HEK293 (cell line): ENCODE measurements around the gene SOX9.

ENCODE experiments used
- CTCF ChIA-PET: fragments of 350-600 bp; formaldehyde crosslinking; extraction: SDS; loops from one replicate; lab custom pipeline; 2021; ENCODE audit warnings: antibody characterized with exemption; lab: Yijun Ruan, JAX
- POLR2A ChIA-PET: fragments of 300-600 bp; formaldehyde crosslinking; extraction: SDS; loops from one replicate; lab custom pipeline; 2020; ENCODE audit warnings: antibody characterized with exemption, inconsistent platforms; lab: Yijun Ruan, JAX
- H3K27ac ChIP-seq: fragments of 200-500 bp; sonication (Bioruptor generic); 2 replicates; pipeline ENCODE4 v1.5.1; 2014; ENCODE audit warnings: low read depth, low read length, control low read depth, inconsistent platforms; ENCODE audit errors: extremely low read depth
- H3K36me3 ChIP-seq, 2 experiments: fragments of 200-500 bp in 1 of 2; sonication (Bioruptor generic) in 1 of 2; 1 replicate in 1 of 2; 2 replicates in 1 of 2; pipeline ENCODE4 v1.5.1; 2014 to 2017; ENCODE audit warnings: inconsistent platforms in 2 of 2, low read length in 2 of 2; ENCODE audit not compliant: control insufficient read depth in 2 of 2, insufficient read depth in 1 of 2
- H3K4me1 ChIP-seq: fragments of 200-500 bp; sonication (Bioruptor generic); 2 replicates; pipeline ENCODE4 v1.5.1; 2014; ENCODE audit warnings: mild to moderate bottlenecking, low read length, inconsistent platforms; ENCODE audit not compliant: control insufficient read depth, insufficient read depth
- H3K4me3 ChIP-seq: 2 replicates; pipeline ENCODE4 v1.5.1; 2011; ENCODE audit warnings: low read depth, mild to moderate bottlenecking, control low read depth, low read length, moderate library complexity
- H3K9me3 ChIP-seq: fragments of 200-500 bp; sonication (Bioruptor generic); 2 replicates; pipeline ENCODE4 v1.5.1; 2014; ENCODE audit warnings: low read depth, low read length, inconsistent platforms; ENCODE audit not compliant: control insufficient read depth, insufficient read depth
- KLF10 ChIP-seq: fragments of 450-650 bp; IDR thresholded peaks from 2 replicates; pipeline ENCODE4 v1.5.1; 2018; ENCODE audit warnings: missing biosample characterization, mild to moderate bottlenecking, missing genetic modification characterization
- SP2 ChIP-seq: fragments of 450-650 bp; formaldehyde crosslinking; IDR thresholded peaks from 2 replicates; pipeline ENCODE4 v1.5.1; 2016; ENCODE audit warnings: missing biosample characterization, missing genetic modification characterization
- SP3 ChIP-seq: fragments of 450-650 bp; formaldehyde crosslinking; IDR thresholded peaks from 2 replicates; pipeline ENCODE4 v1.5.1; 2016; ENCODE audit warnings: missing biosample characterization, missing genetic modification characterization
- WT1 ChIP-seq: fragments of 450-650 bp; formaldehyde crosslinking; IDR thresholded peaks from 2 replicates; pipeline ENCODE4 v1.5.1; 2016; ENCODE audit warnings: missing biosample characterization, missing genetic modification characterization
- ZBTB1 ChIP-seq: fragments of 450-650 bp; formaldehyde crosslinking; IDR thresholded peaks from 2 replicates; pipeline ENCODE4 v1.5.1; 2016; ENCODE audit warnings: missing biosample characterization, missing genetic modification characterization
- ZBTB10 ChIP-seq: fragments of 450-650 bp; formaldehyde crosslinking; IDR thresholded peaks from 2 replicates; pipeline ENCODE4 v1.5.1; 2016; ENCODE audit warnings: missing biosample characterization, missing genetic modification characterization
- ZBTB44 ChIP-seq: fragments of 450-650 bp; IDR thresholded peaks from 2 replicates; pipeline ENCODE4 v1.5.1; 2018; ENCODE audit warnings: missing biosample characterization, mild to moderate bottlenecking, missing genetic modification characterization
- ZFP69B ChIP-seq: fragments of 450-650 bp; formaldehyde crosslinking; IDR thresholded peaks from 2 replicates; pipeline ENCODE4 v1.5.1; 2016; ENCODE audit warnings: missing biosample characterization, missing genetic modification characterization
- ZNF112 ChIP-seq: fragments of 450-650 bp; formaldehyde crosslinking; IDR thresholded peaks from 2 replicates; pipeline ENCODE4 v1.5.0; 2017; ENCODE audit warnings: missing biosample characterization, missing genetic modification characterization
- ZNF114 ChIP-seq: fragments of 450-650 bp; formaldehyde crosslinking; IDR thresholded peaks from 2 replicates; pipeline ENCODE4 v1.5.0; 2017; ENCODE audit warnings: missing biosample characterization, missing genetic modification characterization
- ZNF121 ChIP-seq: fragments of 450-650 bp; formaldehyde crosslinking; IDR thresholded peaks from 2 replicates; pipeline ENCODE4 v1.5.1; 2016; ENCODE audit warnings: missing biosample characterization, missing genetic modification characterization
- ZNF138 ChIP-seq: fragments of 450-650 bp; formaldehyde crosslinking; IDR thresholded peaks from 2 replicates; pipeline ENCODE4 v1.5.1; 2016; ENCODE audit warnings: missing biosample characterization, missing genetic modification characterization, borderline replicate concordance
- ZNF155 ChIP-seq: fragments of 450-650 bp; formaldehyde crosslinking; IDR thresholded peaks from 2 replicates; pipeline ENCODE4 v1.5.1; 2016; ENCODE audit warnings: missing biosample characterization, missing genetic modification characterization
- ZNF184 ChIP-seq: fragments of 450-650 bp; IDR thresholded peaks from 2 replicates; pipeline ENCODE4 v1.5.1; 2018; ENCODE audit warnings: missing biosample characterization, mild to moderate bottlenecking, missing genetic modification characterization
- ZNF19 ChIP-seq: fragments of 450-650 bp; formaldehyde crosslinking; IDR thresholded peaks from 2 replicates; pipeline ENCODE4; 2016; ENCODE audit warnings: missing biosample characterization, missing genetic modification characterization, low read depth
- ZNF266 ChIP-seq: fragments of 450-650 bp; formaldehyde crosslinking; IDR thresholded peaks from 2 replicates; pipeline ENCODE4 v1.5.1; 2016; ENCODE audit warnings: missing biosample characterization, missing genetic modification characterization, low read depth
- ZNF549 ChIP-seq: fragments of 450-650 bp; IDR thresholded peaks from 2 replicates; pipeline ENCODE4 v1.5.1; 2018; ENCODE audit warnings: missing biosample characterization, missing genetic modification characterization, mild to moderate bottlenecking, inconsistent platforms, moderate library complexity
- ZNF560 ChIP-seq: fragments of 450-650 bp; formaldehyde crosslinking; IDR thresholded peaks from 2 replicates; pipeline ENCODE4 v1.5.1; 2017; ENCODE audit warnings: missing biosample characterization, missing genetic modification characterization, borderline replicate concordance
- ZNF621 ChIP-seq: fragments of 450-650 bp; formaldehyde crosslinking; IDR thresholded peaks from 2 replicates; pipeline ENCODE4 v1.5.1; 2017; ENCODE audit warnings: missing biosample characterization, missing genetic modification characterization
- ZNF629 ChIP-seq: fragments of 450-650 bp; formaldehyde crosslinking; IDR thresholded peaks from 2 replicates; pipeline ENCODE4 v1.5.1; 2017; ENCODE audit warnings: missing biosample characterization, missing genetic modification characterization
- ZNF660 ChIP-seq: fragments of 450-650 bp; IDR thresholded peaks from 2 replicates; pipeline ENCODE4 v1.5.1; 2018; ENCODE audit warnings: missing biosample characterization, mild to moderate bottlenecking, missing genetic modification characterization
- ZNF837 ChIP-seq: fragments of 450-650 bp; formaldehyde crosslinking; IDR thresholded peaks from 2 replicates; pipeline ENCODE4 v1.5.1; 2016; ENCODE audit warnings: missing biosample characterization, missing genetic modification characterization
- ZSCAN4 ChIP-seq: fragments of 450-650 bp; formaldehyde crosslinking; IDR thresholded peaks from 2 replicates; pipeline ENCODE4 v1.5.1; 2017; ENCODE audit warnings: missing biosample characterization, missing genetic modification characterization
- ZXDB ChIP-seq: fragments of 450-650 bp; formaldehyde crosslinking; IDR thresholded peaks from 2 replicates; pipeline ENCODE4 v1.5.1; 2016; ENCODE audit warnings: missing biosample characterization, missing genetic modification characterization

Gene SOX9

GRCh38 chr17:72151565-72152386 is 31.0 kb downstream of the SOX9 start:
- ChIA-PET POLR2A (interaction anchor here (2.5 kb wide), 1 partner anchor 30 kb away, joined by 10 read pairs; the partner anchor contains the start of gene SOX9), CTCF (no interaction called here)
- no peaks in the 10 kb centered on the region for H3K9me3 ChIP-seq
- no peak overlapping the region for H3K4me3 ChIP-seq
- TF ChIP-seq ZNF266: no peak
- TF ChIP-seq ZNF19 (tag by site-specific recombination): no peak
- no peak for TF ChIP-seq SP3
- no peak for TF ChIP-seq ZNF549 (tag by site-specific recombination)
- TF ChIP-seq ZNF121: no peak
- no peaks in the 10 kb centered on the region; the same call in 1 of the 2 replicates for H3K4me1 ChIP-seq
- H3K27ac ChIP-seq: no peak overlapping the region
- H3K36me3 ChIP-seq: no peaks in the 10 kb centered on the region

GRCh38 chr17:72152387-72152929 is 31.6 kb downstream of the SOX9 start:
- Histone ChIP-seq H3K36me3 (no peaks in the 10 kb centered on the region), H3K27ac (no peak overlapping the region), H3K9me3 (no peaks in the 10 kb centered on the region), H3K4me1 (no peaks in the 10 kb centered on the region; the same call in 1 of the 2 replicates), H3K4me3 (no peak overlapping the region)
- no peak for TF ChIP-seq KLF10 (tag by site-specific recombination)
- TF ChIP-seq ZNF155 (tag by site-specific recombination): no peak
- no peak for TF ChIP-seq ZNF121
- no peak for TF ChIP-seq ZNF184 (tag by site-specific recombination)
- TF ChIP-seq ZNF560 (tag by site-specific recombination): no peak
- TF ChIP-seq ZNF138: no peak
- no peak for TF ChIP-seq ZBTB1 (tag by site-specific recombination)
- TF ChIP-seq WT1 (tag by site-specific recombination): no peak
- TF ChIP-seq ZNF837 (tag by site-specific recombination): no peak
- TF ChIP-seq ZBTB10 (tag by site-specific recombination): no peak
- no peak for TF ChIP-seq ZSCAN4 (tag by site-specific recombination)
- ChIA-PET POLR2A (interaction anchor here (2.5 kb wide), 1 partner anchor 31 kb away, joined by 10 read pairs; the partner anchor contains the start of gene SOX9), CTCF (no interaction called here)

GRCh38 chr17:72158895-72159885 is 38.4 kb downstream of the SOX9 start:
- no peaks in the 10 kb centered on the region; the same call in 1 of the 2 replicates for H3K4me1 ChIP-seq
- no peaks in the 10 kb centered on the region for H3K9me3 ChIP-seq
- CTCF ChIA-PET: no interaction called here
- no peak overlapping the region for H3K27ac ChIP-seq
- POLR2A ChIA-PET: no interaction called here
- H3K4me3 ChIP-seq: no peak overlapping the region
- H3K36me3 ChIP-seq: no peaks in the 10 kb centered on the region
- TF ChIP-seq ZBTB44 (tag by site-specific recombination) (no peak), ZXDB (tag by site-specific recombination) (no peak), ZFP69B (tag by site-specific recombination) (no peak), ZNF629 (tag by site-specific recombination) (no peak), SP2 (tag by site-specific recombination) (no peak), ZNF621 (tag by site-specific recombination) (no peak), ZNF660 (tag by site-specific recombination) (no peak), ZNF114 (tag by site-specific recombination) (no peak), ZNF112 (tag by site-specific recombination) (no peak)
